HEK293 (cell line): ENCODE measurements around the gene MYRFL.
A peak's percentile ranks its signal among the peaks of the same experiment; 100 is the strongest.

Source experiments
- CTCF ChIA-PET: fragments of 350-600 bp; formaldehyde crosslinking; extraction: SDS; loops from one replicate; lab custom pipeline; 2021; ENCODE audit warnings: antibody characterized with exemption; lab: Yijun Ruan, JAX
- POLR2A ChIA-PET: fragments of 300-600 bp; formaldehyde crosslinking; extraction: SDS; loops from one replicate; lab custom pipeline; 2020; ENCODE audit warnings: antibody characterized with exemption, inconsistent platforms; lab: Yijun Ruan, JAX
- H3K27ac ChIP-seq: fragments of 200-500 bp; sonication (Bioruptor generic); 2 replicates; pipeline ENCODE4 v1.5.1; 2014; ENCODE audit warnings: low read depth, low read length, control low read depth, inconsistent platforms; ENCODE audit errors: extremely low read depth
- H3K36me3 ChIP-seq, 2 experiments: fragments of 200-500 bp in 1 of 2; sonication (Bioruptor generic) in 1 of 2; 1 replicate in 1 of 2; 2 replicates in 1 of 2; pipeline ENCODE4 v1.5.1; 2014 to 2017; ENCODE audit warnings: inconsistent platforms in 2 of 2, low read length in 2 of 2; ENCODE audit not compliant: control insufficient read depth in 2 of 2, insufficient read depth in 1 of 2
- H3K4me1 ChIP-seq: fragments of 200-500 bp; sonication (Bioruptor generic); 2 replicates; pipeline ENCODE4 v1.5.1; 2014; ENCODE audit warnings: mild to moderate bottlenecking, low read length, inconsistent platforms; ENCODE audit not compliant: control insufficient read depth, insufficient read depth
- H3K4me3 ChIP-seq: 2 replicates; pipeline ENCODE4 v1.5.1; 2011; ENCODE audit warnings: low read depth, mild to moderate bottlenecking, control low read depth, low read length, moderate library complexity
- H3K9me3 ChIP-seq: fragments of 200-500 bp; sonication (Bioruptor generic); 2 replicates; pipeline ENCODE4 v1.5.1; 2014; ENCODE audit warnings: low read depth, low read length, inconsistent platforms; ENCODE audit not compliant: control insufficient read depth, insufficient read depth
- BCL6B ChIP-seq: fragments of 450-650 bp; formaldehyde crosslinking; IDR thresholded peaks from 2 replicates; pipeline ENCODE4 v1.5.1; 2017; ENCODE audit warnings: missing biosample characterization, missing genetic modification characterization
- HOXA7 ChIP-seq: sonication (generic); formaldehyde crosslinking; IDR thresholded peaks from 2 replicates; pipeline ENCODE4 v1.8.1; 2022; ENCODE audit warnings: missing genetic modification reagents, borderline replicate concordance
- OSR2 ChIP-seq: fragments of 450-650 bp; formaldehyde crosslinking; IDR thresholded peaks from 2 replicates; pipeline ENCODE4 v1.5.1; 2016; ENCODE audit warnings: missing biosample characterization, missing genetic modification characterization
- PRDM1 ChIP-seq: fragments of 450-650 bp; formaldehyde crosslinking; IDR thresholded peaks from 2 replicates; pipeline ENCODE4; 2016; ENCODE audit warnings: missing biosample characterization, missing genetic modification characterization
- PRDM6 ChIP-seq: fragments of 450-650 bp; formaldehyde crosslinking; IDR thresholded peaks from 2 replicates; pipeline ENCODE4 v1.5.1; 2017; ENCODE audit warnings: missing biosample characterization, missing genetic modification characterization
- RBAK ChIP-seq: fragments of 450-650 bp; formaldehyde crosslinking; IDR thresholded peaks from 2 replicates; pipeline ENCODE4 v1.5.1; 2016; ENCODE audit warnings: missing biosample characterization, missing genetic modification characterization
- ZBTB26 ChIP-seq: fragments of 450-650 bp; formaldehyde crosslinking; optimal IDR thresholded peaks from 2 replicates; pipeline ENCODE3; 2016; ENCODE audit warnings: missing biosample characterization, mild to moderate bottlenecking, missing genetic modification characterization
- ZBTB8A ChIP-seq: fragments of 450-650 bp; formaldehyde crosslinking; IDR thresholded peaks from 2 replicates; pipeline ENCODE4 v1.5.1; 2016; ENCODE audit warnings: missing biosample characterization, missing genetic modification characterization
- ZEB2 ChIP-seq: fragments of 450-650 bp; formaldehyde crosslinking; IDR thresholded peaks from 2 replicates; pipeline ENCODE4 v1.5.1; 2016; ENCODE audit warnings: missing biosample characterization, missing genetic modification characterization
- ZNF121 ChIP-seq: fragments of 450-650 bp; formaldehyde crosslinking; IDR thresholded peaks from 2 replicates; pipeline ENCODE4 v1.5.1; 2016; ENCODE audit warnings: missing biosample characterization, missing genetic modification characterization
- ZNF157 ChIP-seq: fragments of 450-650 bp; formaldehyde crosslinking; IDR thresholded peaks from 2 replicates; pipeline ENCODE4 v1.5.1; 2016; ENCODE audit warnings: missing biosample characterization, missing genetic modification characterization
- ZNF16 ChIP-seq: fragments of 450-650 bp; formaldehyde crosslinking; IDR thresholded peaks from 2 replicates; pipeline ENCODE4 v1.5.1; 2016; ENCODE audit warnings: low read depth, missing biosample characterization, missing genetic modification characterization
- ZNF311 ChIP-seq: fragments of 450-650 bp; formaldehyde crosslinking; IDR thresholded peaks from 2 replicates; pipeline ENCODE4 v1.5.1; 2017; ENCODE audit warnings: missing biosample characterization, missing genetic modification characterization, borderline replicate concordance
- ZNF391 ChIP-seq: fragments of 450-650 bp; formaldehyde crosslinking; IDR thresholded peaks from 2 replicates; pipeline ENCODE4 v1.5.1; 2016; ENCODE audit warnings: low read depth, missing biosample characterization, missing genetic modification characterization, borderline replicate concordance
- ZNF404 ChIP-seq: fragments of 450-650 bp; formaldehyde crosslinking; IDR thresholded peaks from 2 replicates; pipeline ENCODE4 v1.5.1; 2017; ENCODE audit warnings: missing biosample characterization, missing genetic modification characterization
- ZNF623 ChIP-seq: fragments of 450-650 bp; formaldehyde crosslinking; IDR thresholded peaks from 2 replicates; pipeline ENCODE4 v1.5.1; 2016; ENCODE audit warnings: missing biosample characterization, missing genetic modification characterization

Gene MYRFL

GRCh38 chr12:69947897-69948296 is 122.9 kb downstream of the MYRFL start:
- POLR2A ChIA-PET = no interaction called here
- no peaks in the 10 kb centered on the region for H3K36me3 ChIP-seq

GRCh38 chr12:69948851-69949250 is 123.8 kb downstream of the MYRFL start:
- Histone ChIP-seq H3K36me3 (no peaks in the 10 kb centered on the region), H3K4me3 (no peak overlapping the region), H3K9me3 (no peaks in the 10 kb centered on the region), H3K4me1 (peaks cover 6% of the 10 kb centered on the region; the same call in 1 of the 2 replicates), H3K27ac (no peak overlapping the region)
- ChIA-PET CTCF (interaction anchor here (0.7 kb wide), 1 partner anchor 362 kb away, joined by 4 read pairs; no protein-coding TSS in a partner anchor), POLR2A (no interaction called here)
- TF ChIP-seq PRDM1 (tag by site-specific recombination) = 0 out of 2 replicates have a peak, but pooled peaks have one; percentile 22
- TF ChIP-seq ZNF391 (tag by site-specific recombination) = no peak

More at GRCh38 chr12:69947897-69948296, 122.9 kb downstream of the MYRFL start:
- CTCF ChIA-PET = interaction anchor here (0.7 kb wide), 1 partner anchor 363 kb away, joined by 4 read pairs; no protein-coding TSS in a partner anchor
- no peaks in the 10 kb centered on the region for H3K9me3 ChIP-seq
- TF ChIP-seq ZEB2 (tag by site-specific recombination) (no peak), PRDM6 (tag by site-specific recombination) (peak; percentile 44), BCL6B (tag by site-specific recombination) (peak; percentile 53), OSR2 (0 out of 2 replicates have a peak, but pooled peaks have one; percentile 19), ZNF121 (tag by site-specific recombination) (no peak)
- TF ChIP-seq, all 188 proteins: peak for 3
- Histone ChIP-seq H3K27ac (no peak overlapping the region), H3K4me3 (no peak overlapping the region), H3K4me1 (peaks cover 6% of the 10 kb centered on the region; the same call in 1 of the 2 replicates)

- ChIA-PET CTCF (interaction anchor here (0.7 kb wide), 1 partner anchor 21 kb away, joined by 4 read pairs; no protein-coding TSS in a partner anchor), POLR2A (no interaction called here)
- H3K4me3 ChIP-seq = no peak overlapping the region
- peaks cover 6% of the 10 kb centered on the region; the same call in 1 of the 2 replicates for H3K4me1 ChIP-seq
- TF ChIP-seq ZNF404 (tag by site-specific recombination) (no peak), ZNF623 (tag by site-specific recombination) (no peak), HOXA7 (no peak), ZBTB26 (tag by site-specific recombination) (no peak), ZNF311 (tag by site-specific recombination) (no peak), ZBTB8A (tag by site-specific recombination) (no peak), RBAK (tag by site-specific recombination) (no peak), ZNF16 (tag by site-specific recombination) (no peak), ZNF157 (tag by site-specific recombination) (no peak)
- no peaks in the 10 kb centered on the region for H3K36me3 ChIP-seq
- H3K27ac ChIP-seq = no peak overlapping the region
- no peaks in the 10 kb centered on the region for H3K9me3 ChIP-seq
Observed at GRCh38 chr12:69949311-69950002, 124.4 kb downstream of the MYRFL start.
